K562 (cell line): ENCODE measurements around the gene OR4D2. TPM values are rescaled to one million over a fixed set of nuclear protein-coding genes. Genes with fewer than 3 reads are reported as not detected.
A peak's percentile ranks its signal among the peaks of the same experiment; 100 is the strongest.

ENCODE experiments used
- ATAC-seq: fragments of 200-7000 bp; cut with Tn5 transposase; 3 replicates; pipeline ENCODE4 v1.9.1; 2020; ENCODE audit warnings: moderate library complexity
- BruUV-seq: library from RNA; stranded (reverse); fragments of 400-500 nt; replicated peaks from 2 replicates; lab custom pipeline; 2021; lab: Mats Ljungman, UMichigan
- CTCF ChIA-PET: fragments of 300-600 bp; formaldehyde crosslinking; extraction: SDS; loops from one replicate; lab custom pipeline; 2021; ENCODE audit warnings: low intra/inter-chr PET ratio; lab: Yijun Ruan, JAX
- POLR2A ChIA-PET: fragments of 300-600, 350-650 bp; sonication (Branson Sonifier 250); formaldehyde crosslinking; extraction: SDS; loops from one replicate; lab custom pipeline; 2021; ENCODE audit warnings: antibody characterized with exemption, inconsistent platforms; lab: Yijun Ruan, JAX
- DNase-seq, 4 experiments: peaks; one replicate each; pipeline versions ENCODE4 v3.0.0 to v3.0.0-alpha.2; 2011 to 2018; ENCODE audit warnings: low spot score in 3 of 4, mixed read lengths in 3 of 4; ENCODE audit errors: extremely low read depth in 1 of 4
- FAIRE-seq: peaks from 2 replicates; lab custom pipeline; 2011; peaks lifted over from hg19 to GRCh38; lab: Jason Lieb, UNC
- H2AFZ ChIP-seq: 2 replicates; pipeline ENCODE4 v1.6.0; 2011; ENCODE audit warnings: low read depth, low read length, control low read depth, inconsistent platforms
- H3K27ac ChIP-seq: fragments of 200-600 bp; 3 replicates; pipeline ENCODE4 v1.8.0; 2011; ENCODE audit warnings: low read depth, mild to moderate bottlenecking, control low read depth, inconsistent platforms, low read length, moderate library complexity, mixed read lengths; ENCODE audit errors: extremely low read depth
- H3K27me3 ChIP-seq, 2 experiments: fragments of 300-600 bp in 1 of 2; 2 replicates in 1 of 2; 3 replicates in 1 of 2; pipeline versions ENCODE4 v1.6.0 to v1.8.0; 2011; ENCODE audit warnings: inconsistent platforms in 2 of 2, low read length in 2 of 2, mild to moderate bottlenecking in 1 of 2, mixed read lengths in 1 of 2, moderate library complexity in 1 of 2; ENCODE audit not compliant: control insufficient read depth in 2 of 2, insufficient read depth in 2 of 2
- H3K36me3 ChIP-seq: fragments of 300-600 bp; 3 replicates; pipeline ENCODE4 v1.8.0; 2011; ENCODE audit warnings: mild to moderate bottlenecking, low read length, inconsistent platforms; ENCODE audit not compliant: control insufficient read depth, insufficient read depth
- H3K4me1 ChIP-seq, 2 experiments: fragments of 200-600 bp in 1 of 2; replicated peaks in 1 of 2; 2 replicates in 1 of 2; 3 replicates in 1 of 2; pipeline versions ENCODE4 v1.5.1 to v1.8.0; 2011; ENCODE audit warnings: inconsistent platforms in 2 of 2, low read length in 2 of 2, mild to moderate bottlenecking in 1 of 2, mixed read lengths in 1 of 2, moderate library complexity in 1 of 2; ENCODE audit not compliant: control insufficient read depth in 2 of 2, insufficient read depth in 2 of 2
- H3K4me2 ChIP-seq: 2 replicates; pipeline ENCODE4 v1.6.1; 2011; ENCODE audit warnings: low read length, control low read depth, inconsistent platforms, mixed read lengths; ENCODE audit not compliant: insufficient read depth
- H3K4me3 ChIP-seq: fragments of 200-600 bp; sonication (generic), shearing (Covaris generic); 2 replicates; pipeline ENCODE4 v1.5.1; 2016; ENCODE audit warnings: control low read depth, inconsistent platforms
- H3K79me2 ChIP-seq: fragments of 200-600 bp; 3 replicates; pipeline ENCODE4 v1.8.0; 2011; ENCODE audit warnings: low read length, inconsistent platforms; ENCODE audit not compliant: control insufficient read depth, insufficient read depth
- H3K9ac ChIP-seq, 2 experiments: 2 replicates each; pipeline versions ENCODE4 v1.6.0 to v1.6.1; 2011; ENCODE audit warnings: low read depth in 2 of 2, low read length in 2 of 2, control low read depth in 1 of 2, inconsistent platforms in 1 of 2, mild to moderate bottlenecking in 1 of 2, mixed read lengths in 1 of 2; ENCODE audit not compliant: insufficient read depth in 1 of 2
- H3K9me1 ChIP-seq: one replicate; pipeline ENCODE4 v1.6.0; 2011; ENCODE audit warnings: inconsistent platforms, mild to moderate bottlenecking, low read length, moderate library complexity; ENCODE audit not compliant: control insufficient read depth, insufficient read depth
- H3K9me3 ChIP-seq: replicated peaks from 2 replicates; pipeline ENCODE4 v1.5.1; 2011; ENCODE audit warnings: low read depth, low read length, inconsistent platforms; ENCODE audit not compliant: control insufficient read depth, insufficient read depth
- H4K20me1 ChIP-seq: replicated peaks from 2 replicates; pipeline ENCODE4 v1.6.1; 2011; ENCODE audit warnings: low read length, inconsistent platforms, mixed read lengths; ENCODE audit not compliant: control insufficient read depth, insufficient read depth
- BDP1 ChIP-seq: IDR thresholded peaks from 3 replicates; pipeline ENCODE4 v1.6.1; 2011; ENCODE audit not compliant: insufficient read length, insufficient read depth
- EZH2 ChIP-seq: IDR thresholded peaks from 2 replicates; pipeline ENCODE4 v1.6.1; 2012; ENCODE audit warnings: low read depth, mild to moderate bottlenecking, inconsistent platforms, low read length, borderline replicate concordance
- KLF6 ChIP-seq: fragments of 250-450 bp; sonication (Bioruptor Pico); IDR thresholded peaks from 2 replicates; pipeline ENCODE4 v1.4.0; 2020; ENCODE audit warnings: mild to moderate bottlenecking, moderate library complexity, borderline replicate concordance
- MAFG ChIP-seq: fragments of 450-650 bp; conservative IDR thresholded peaks from 2 replicates; pipeline ENCODE4 v1.6.1; 2016; ENCODE audit warnings: missing genetic modification characterization, missing compliant biosample characterization
- TAF15 ChIP-seq: fragments of 200-400 bp; formaldehyde crosslinking; IDR thresholded peaks from 2 replicates; pipeline ENCODE4 v1.6.1; 2017; ENCODE audit warnings: mild to moderate bottlenecking, low read depth, low read length, moderate library complexity
- ZNF707 ChIP-seq: fragments of 250-450 bp; sonication (Bioruptor Pico); conservative IDR thresholded peaks from 2 replicates; pipeline ENCODE4 v1.8.0; 2022; ENCODE audit warnings: inconsistent platforms, mild to moderate bottlenecking, moderate library complexity
- ZSCAN32 ChIP-seq: fragments of 450-650 bp; formaldehyde crosslinking; IDR thresholded peaks from 2 replicates; pipeline ENCODE4 v1.4.0; 2020; ENCODE audit warnings: mild to moderate bottlenecking, moderate library complexity
- WGBS: fragments of 100-300 bp; shearing (Covaris generic); methylation state at CpG from one replicate; pipeline ENCODE4 v1.1.6; 2016; ENCODE audit warnings: low coverage, mixed read lengths; ENCODE audit not compliant: insufficient coverage; ENCODE audit errors: missing lambda C conversion rate; 5-methylcytosine and 5-hydroxymethylcytosine counted together
- in situ Hi-C: fragments of 300-500 bp; cut with MboI; formaldehyde crosslinking; loops from 4 replicates; pipeline ENCODE4 v1.15.0; 2018; ENCODE audit warnings: inconsistent platforms, mixed read lengths
- intact Hi-C: fragments of 100-400 bp; cut with micrococcal nuclease; formaldehyde crosslinking; loops from 2 replicates; pipeline ENCODE4 v1.14.2; 2022
- polyA plus RNA-seq, 8 experiments: library from polyadenylated mRNA; depleted of rRNA in 4 of 8; stranded (reverse) in 5 of 8; unstranded in 3 of 8; fragments of >200 nt; fragmentation: Nextera tagmentation in 2 of 8; fragmentation: Illumina TruSeq in 1 of 8; extraction: Ambion mirVana in 2 of 8; extraction: Trizol in 1 of 8; gene quantifications; 2 replicates each; pipeline versions ENCODE4 v1.2.1 to v1.2.3, GENCODE V29; 2011 to 2014; ENCODE audit warnings: inconsistent platforms in 1 of 8, missing spikeins in 1 of 8
- total RNA-seq, 7 experiments: library from RNA; depleted of rRNA in 6 of 7; stranded (reverse); fragments of >200 nt in 6 of 7; fragmentation: Illumina TruSeq in 2 of 7; extraction: Trizol in 2 of 7; gene quantifications; 2 replicates each; pipeline versions ENCODE4 v1.2.1 to v1.2.3, GENCODE V29; 2011 to 2021; ENCODE audit warnings: low replicate concordance in 1 of 7

Gene OR4D2
- total and polyA plus RNA-seq, 9 of the 15 experiments (the other 6 are each of a cell fraction or from before 2014, with no cell fraction given): not detected

DNA sequence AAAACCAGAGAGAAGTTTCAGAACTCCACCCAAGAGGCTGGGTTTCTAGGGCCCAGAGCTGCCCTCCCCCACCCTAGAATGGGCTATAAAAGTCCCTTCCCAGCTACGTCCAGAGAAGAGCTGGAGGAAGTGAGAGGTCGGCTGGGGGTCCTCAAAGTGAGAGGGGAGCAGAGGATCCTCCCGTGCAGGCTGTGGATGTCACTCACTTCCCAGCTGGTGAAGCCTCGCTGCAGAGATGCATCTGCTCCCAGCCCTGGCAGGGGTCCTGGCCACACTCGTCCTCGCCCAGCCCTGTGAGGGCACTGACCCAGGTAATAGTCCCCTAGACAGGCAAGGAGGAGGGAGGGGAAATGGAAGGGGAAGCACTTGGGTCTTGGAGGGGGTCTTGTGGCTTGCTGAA, 25.8 kb downstream of the OR4D2 start, which contains the start of gene EPX:
Gene EPX, plus strand, starts transcription at position 115 of the 400 bp plus-strand sequence. Its CDS starts 121 bp downstream, at position 236.
- Histone ChIP-seq H3K9me1 (no peaks in the 10 kb centered on the region), H3K9me3 (no peaks in the 10 kb centered on the region), H3K9ac (peak within 1 kb of the TSS in 1 of 2 experiments; percentile 20; a peak in 2 of 4 replicates), H3K4me2 (no peak within 1 kb of the TSS), H3K79me2 (no peaks in the 10 kb centered on the region), H3K4me3 (no peak within 1 kb of the TSS), H3K36me3 (no peaks in the 10 kb centered on the region), H3K27ac (no peak within 1 kb of the TSS)
- ATAC-seq (no peak), FAIRE-seq (no peak), DNase-seq (no peak)
- 35% methylated on average over 4 of the region's 6 CpGs for WGBS
- BruUV-seq: no TSS peak
- in situ Hi-C loops: no loop called here
- ChIA-PET CTCF (no interaction called here), POLR2A (interaction anchor here (0.7 kb wide), 1 partner anchor 204 kb away, joined by 3 read pairs; no protein-coding TSS in a partner anchor)
- no peak for TF ChIP-seq MAFG (tag)
- TF ChIP-seq BDP1: no peak
- TF ChIP-seq ZNF707: no peak
- no peak for TF ChIP-seq KLF6
- no peak for TF ChIP-seq TAF15
- no peak for TF ChIP-seq EZH2
- no peak for TF ChIP-seq ZSCAN32 (CRISPR knock-in tag)
- TF ChIP-seq, all 486 proteins: peak for 0
- intact Hi-C loops: no loop called here
- peaks cover 26 to 44% of the 10 kb centered on the region in 2 experiments for H3K4me1 ChIP-seq
- no peaks in the 10 kb centered on the region; the same call in 1 of the 2 replicates for H4K20me1 ChIP-seq
- peak within 1 kb of the TSS; percentile 38; the same call in 1 of the 2 replicates for H2AFZ ChIP-seq
- peaks cover 0 to 4% of the 10 kb centered on the region in 2 experiments; a peak in 2 of 5 replicates for H3K27me3 ChIP-seq
